Measurements from ENCODE around the gene SOX6.

SOX6 gene

DNA sequence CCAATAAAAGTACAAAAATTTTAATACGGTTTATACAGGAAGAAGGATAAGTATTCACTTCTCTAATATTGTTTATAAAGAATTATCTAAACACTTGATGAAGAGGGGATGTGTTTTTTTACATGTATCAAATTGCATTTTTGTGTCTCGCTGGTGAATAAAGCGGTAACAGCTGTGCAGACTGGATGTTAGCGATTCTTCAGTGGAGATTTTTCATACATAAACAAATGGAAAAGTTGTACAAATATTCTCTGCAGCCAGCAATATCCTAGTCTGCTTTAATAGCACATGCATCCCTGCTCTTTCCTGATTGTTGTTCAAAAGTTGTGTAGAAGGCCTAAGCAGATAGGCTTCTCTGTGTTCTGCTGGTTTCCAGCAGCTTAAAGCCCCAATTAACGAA is 369.3 kb downstream of the SOX6 start:
- no peaks in the 10 kb centered on the region for H3K4me1 ChIP-seq (ENCODE audit: control insufficient read depth, insufficient read depth, low read length)
- peaks cover 20% of the 10 kb centered on the region for H3K27me3 ChIP-seq (ENCODE audit: control insufficient read depth, insufficient read depth, low read length)
- WGBS (ENCODE audit: insufficient coverage, insufficient read length): no CpG with 5 or more reads among the region's 5 CpGs
- no peak overlapping the region for H3K27ac ChIP-seq (ENCODE audit: low read length)
- no peak for DNase-seq (ENCODE audit: low read depth, low spot score)
- no peaks in the 10 kb centered on the region for H3K36me3 ChIP-seq (ENCODE audit: control insufficient read depth, insufficient read depth, low read length)
- no peaks in the 10 kb centered on the region for H3K9me3 ChIP-seq (ENCODE audit: control insufficient read depth, insufficient read depth, low read length)
- H3K4me3 ChIP-seq (ENCODE audit: low read length): no peak overlapping the region

DNA sequence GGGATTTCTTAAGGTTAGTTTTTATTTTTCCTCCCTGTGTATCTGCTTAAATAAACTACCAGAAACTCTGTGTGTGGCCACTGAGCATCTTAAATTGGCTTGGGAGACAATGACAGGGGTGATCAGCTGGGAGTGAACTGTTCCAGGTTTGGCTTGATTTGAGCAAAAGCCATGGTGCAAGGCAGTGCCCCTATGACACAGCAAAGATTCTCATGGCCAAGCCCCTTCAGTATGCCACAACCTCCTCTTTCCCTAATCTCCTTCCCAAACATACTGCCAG is 370.5 kb downstream of the SOX6 start:
- no peaks in the 10 kb centered on the region for H3K9me3 ChIP-seq (ENCODE audit: control insufficient read depth, insufficient read depth, low read length)
- no peak for DNase-seq (ENCODE audit: low read depth, low spot score)
- no peak overlapping the region for H3K27ac ChIP-seq (ENCODE audit: low read length)
- H3K27me3 ChIP-seq (ENCODE audit: control insufficient read depth, insufficient read depth, low read length): peaks cover 9% of the 10 kb centered on the region; the same call in 1 of the 2 replicates
- no peak overlapping the region for H3K4me3 ChIP-seq (ENCODE audit: low read length)
- no peaks in the 10 kb centered on the region for H3K4me1 ChIP-seq (ENCODE audit: control insufficient read depth, insufficient read depth, low read length)
- H3K36me3 ChIP-seq (ENCODE audit: control insufficient read depth, insufficient read depth, low read length): no peaks in the 10 kb centered on the region

DNA sequence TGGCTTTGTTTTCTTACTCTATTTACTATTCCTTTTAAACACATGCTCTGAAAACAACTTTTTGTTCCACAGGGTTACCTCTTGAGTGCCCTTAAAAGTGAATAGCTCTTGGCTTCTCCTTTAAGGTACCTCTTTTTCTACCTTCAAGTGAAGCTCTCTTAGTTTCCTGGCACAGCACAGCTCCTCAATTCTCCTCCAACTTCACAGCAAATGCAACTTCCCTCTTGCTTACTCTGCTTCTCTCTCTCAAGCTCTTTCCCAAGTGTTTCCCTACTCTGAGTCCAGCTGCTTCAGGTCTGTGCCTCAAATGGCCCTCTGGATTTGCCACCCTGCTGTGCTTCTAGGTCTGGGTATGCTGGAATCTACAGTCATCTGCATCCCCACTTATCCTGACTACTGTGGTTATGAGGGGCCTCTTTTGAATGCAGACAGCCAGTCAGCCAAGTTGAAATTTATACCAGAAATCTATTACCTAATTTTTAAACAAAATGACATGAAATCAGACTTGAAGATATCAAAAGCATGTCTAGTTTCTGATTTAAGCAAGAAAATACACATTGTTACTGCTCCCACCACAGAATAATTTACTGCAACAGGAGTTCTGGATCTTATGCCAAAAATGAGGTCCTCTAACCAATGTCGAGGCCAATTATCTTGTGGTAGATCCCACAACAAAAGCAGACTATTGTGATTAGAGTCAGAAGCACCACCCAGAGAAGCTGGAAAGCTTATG is 371.1 kb downstream of the SOX6 start:
- DNase-seq (ENCODE audit: low read depth, low spot score): no peak

DNA sequence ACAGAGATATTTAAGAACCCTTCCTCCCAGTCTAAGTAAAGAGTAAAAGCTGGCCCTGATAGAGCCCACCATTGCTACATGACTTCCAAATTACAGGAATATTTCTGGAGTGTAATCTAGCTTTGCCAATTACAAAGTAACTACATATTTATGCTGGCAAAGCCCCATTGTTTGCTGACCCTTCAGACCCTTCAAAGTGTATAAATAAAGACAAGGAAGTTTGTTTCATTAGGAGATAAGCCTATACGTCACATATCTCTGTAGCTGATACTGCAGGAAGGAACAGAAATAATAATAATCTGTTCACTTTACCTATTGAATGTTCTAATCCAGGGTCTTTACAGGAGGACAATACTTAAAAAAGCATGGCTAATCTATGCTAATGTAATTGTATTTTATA is 375.1 kb downstream of the SOX6 start:
- Histone ChIP-seq H3K4me1 (ENCODE audit: control insufficient read depth, insufficient read depth, low read length) (no peaks in the 10 kb centered on the region), H3K36me3 (ENCODE audit: control insufficient read depth, insufficient read depth, low read length) (no peaks in the 10 kb centered on the region), H3K4me3 (ENCODE audit: low read length) (no peak overlapping the region), H3K27ac (ENCODE audit: low read length) (no peak overlapping the region), H3K9me3 (ENCODE audit: control insufficient read depth, insufficient read depth, low read length) (no peaks in the 10 kb centered on the region), H3K27me3 (ENCODE audit: control insufficient read depth, insufficient read depth, low read length) (peaks cover 1% of the 10 kb centered on the region; the same call in 1 of the 2 replicates)
- DNase-seq (ENCODE audit: low read depth, low spot score): no peak
- WGBS (ENCODE audit: insufficient coverage, insufficient read length): no CpG with 5 or more reads among the region's 1 CpG

More for the DNA sequence above, 371.1 kb downstream of the SOX6 start:
- H3K9me3 ChIP-seq (ENCODE audit: control insufficient read depth, insufficient read depth, low read length): no peaks in the 10 kb centered on the region
- no CpG with 5 or more reads among the region's 1 CpG for WGBS (ENCODE audit: insufficient coverage, insufficient read length)
- H3K4me1 ChIP-seq (ENCODE audit: control insufficient read depth, insufficient read depth, low read length): no peaks in the 10 kb centered on the region
- no peaks in the 10 kb centered on the region for H3K36me3 ChIP-seq (ENCODE audit: control insufficient read depth, insufficient read depth, low read length)
- no peak overlapping the region for H3K4me3 ChIP-seq (ENCODE audit: low read length)
- peaks cover 8% of the 10 kb centered on the region; the same call in 1 of the 2 replicates for H3K27me3 ChIP-seq (ENCODE audit: control insufficient read depth, insufficient read depth, low read length)
- H3K27ac ChIP-seq (ENCODE audit: low read length): no peak overlapping the region

DNA sequence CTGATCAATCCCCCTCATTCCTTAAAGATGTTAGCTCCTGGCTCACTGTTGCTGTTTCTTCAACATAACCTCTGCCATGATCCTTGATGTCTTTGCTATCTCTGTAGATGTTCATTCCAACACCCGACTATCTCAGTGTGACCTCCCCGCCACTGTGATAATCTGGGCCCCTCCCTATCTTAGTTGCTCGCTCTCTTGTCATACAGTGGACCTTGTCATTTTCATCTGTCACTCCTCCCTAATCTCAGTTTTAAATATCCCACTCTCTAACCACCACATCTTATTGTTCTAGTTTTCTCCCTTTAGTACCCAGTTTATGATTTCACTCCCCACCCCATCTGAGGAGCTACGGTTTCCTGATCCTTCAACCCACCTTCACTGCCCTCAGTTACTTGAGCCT is 379.2 kb downstream of the SOX6 start:
- Histone ChIP-seq H3K36me3 (ENCODE audit: control insufficient read depth, insufficient read depth, low read length) (no peaks in the 10 kb centered on the region), H3K4me1 (ENCODE audit: control insufficient read depth, insufficient read depth, low read length) (no peaks in the 10 kb centered on the region), H3K27ac (ENCODE audit: low read length) (no peak overlapping the region), H3K4me3 (ENCODE audit: low read length) (no peak overlapping the region), H3K9me3 (ENCODE audit: control insufficient read depth, insufficient read depth, low read length) (no peaks in the 10 kb centered on the region), H3K27me3 (ENCODE audit: control insufficient read depth, insufficient read depth, low read length) (no peaks in the 10 kb centered on the region)
- DNase-seq (ENCODE audit: low read depth, low spot score): no peak
- no CpG with 5 or more reads among the region's 4 CpGs for WGBS (ENCODE audit: insufficient coverage, insufficient read length)

DNA sequence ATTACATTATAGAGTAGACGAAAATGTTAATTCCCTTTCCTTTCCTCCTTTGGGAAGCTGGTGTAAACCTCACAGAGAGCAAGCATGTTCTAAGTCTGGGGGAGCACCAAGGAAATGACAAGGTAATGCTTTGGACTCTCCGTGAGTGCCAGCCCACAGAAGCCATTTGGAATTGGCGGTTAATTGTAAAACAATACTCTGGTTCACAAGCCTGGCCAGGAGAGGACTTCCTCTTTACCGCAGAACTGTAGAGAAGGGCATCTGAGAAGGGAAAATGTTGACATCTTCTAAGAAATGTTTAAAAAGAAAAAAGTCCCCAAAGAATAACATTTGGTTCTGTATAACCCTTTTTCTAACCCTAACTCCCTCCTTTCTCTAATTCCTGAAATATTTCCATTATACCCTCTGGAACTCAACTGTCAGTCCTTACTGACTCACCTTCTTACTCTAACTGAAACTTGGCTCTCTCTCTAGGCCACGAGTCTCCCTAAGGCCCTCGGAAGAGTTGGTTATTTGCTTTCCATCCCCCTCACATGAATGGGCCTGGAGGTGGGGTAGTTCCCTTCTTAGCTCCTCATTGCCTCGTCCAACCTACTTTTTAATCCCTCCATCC is 379.8 kb downstream of the SOX6 start:
- H3K4me3 ChIP-seq (ENCODE audit: low read length): no peak overlapping the region
- H3K9me3 ChIP-seq (ENCODE audit: control insufficient read depth, insufficient read depth, low read length): no peaks in the 10 kb centered on the region
- DNase-seq (ENCODE audit: low read depth, low spot score): no peak
- no peak overlapping the region for H3K27ac ChIP-seq (ENCODE audit: low read length)
- H3K36me3 ChIP-seq (ENCODE audit: control insufficient read depth, insufficient read depth, low read length): no peaks in the 10 kb centered on the region
- no peaks in the 10 kb centered on the region for H3K27me3 ChIP-seq (ENCODE audit: control insufficient read depth, insufficient read depth, low read length)
- H3K4me1 ChIP-seq (ENCODE audit: control insufficient read depth, insufficient read depth, low read length): no peaks in the 10 kb centered on the region
- WGBS (ENCODE audit: insufficient coverage, insufficient read length): no CpG with 5 or more reads among the region's 7 CpGs

DNA sequence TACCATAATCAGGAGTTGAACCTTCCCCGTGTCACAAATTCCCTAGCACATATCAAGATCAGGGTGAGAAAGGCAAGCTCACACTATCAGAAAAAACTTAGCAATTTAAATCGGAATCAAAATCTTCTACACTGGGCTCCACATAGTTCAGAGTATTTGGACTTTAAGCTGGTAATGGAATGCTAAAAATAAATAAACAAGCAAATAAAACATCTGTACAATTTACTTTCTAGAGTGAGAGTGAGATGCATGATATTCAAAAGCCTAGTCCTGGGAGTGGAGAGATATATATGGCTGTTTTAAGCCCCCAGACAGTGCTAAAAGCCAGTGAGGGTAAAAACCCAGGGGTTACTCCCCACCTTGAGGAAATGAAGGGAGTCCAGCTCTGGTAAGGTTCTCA is 380.6 kb downstream of the SOX6 start:
- Histone ChIP-seq H3K9me3 (ENCODE audit: control insufficient read depth, insufficient read depth, low read length) (no peaks in the 10 kb centered on the region), H3K4me1 (ENCODE audit: control insufficient read depth, insufficient read depth, low read length) (no peaks in the 10 kb centered on the region), H3K36me3 (ENCODE audit: control insufficient read depth, insufficient read depth, low read length) (no peaks in the 10 kb centered on the region), H3K27ac (ENCODE audit: low read length) (no peak overlapping the region), H3K4me3 (ENCODE audit: low read length) (no peak overlapping the region), H3K27me3 (ENCODE audit: control insufficient read depth, insufficient read depth, low read length) (no peaks in the 10 kb centered on the region)
- no CpG with 5 or more reads among the region's 2 CpGs for whole genome bisulfite sequencing (ENCODE audit: insufficient coverage, insufficient read length)
- no peak for DNase-seq (ENCODE audit: low read depth, low spot score)

DNA sequence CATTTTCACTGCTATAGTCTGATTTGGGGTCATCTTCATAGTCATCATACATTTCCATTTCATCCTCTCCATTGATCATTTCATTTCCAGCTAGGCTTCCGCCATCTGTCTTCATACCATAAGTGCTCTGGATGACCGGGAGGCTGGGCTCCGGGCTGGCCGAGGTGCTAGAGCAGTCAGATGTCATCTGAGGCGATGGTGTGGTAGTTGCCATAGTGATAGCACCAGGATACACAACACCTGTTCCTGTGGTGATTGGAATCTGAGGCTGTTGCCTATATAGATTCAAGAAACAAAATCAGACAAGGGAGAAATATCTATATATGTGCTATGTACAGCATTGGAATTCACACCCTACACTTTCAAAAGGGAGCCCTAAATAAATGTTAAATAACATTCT is 383.5 kb downstream of the SOX6 start:
- Histone ChIP-seq H3K36me3 (ENCODE audit: control insufficient read depth, insufficient read depth, low read length) (no peaks in the 10 kb centered on the region), H3K4me1 (ENCODE audit: control insufficient read depth, insufficient read depth, low read length) (no peaks in the 10 kb centered on the region), H3K4me3 (ENCODE audit: low read length) (no peak overlapping the region), H3K9me3 (ENCODE audit: control insufficient read depth, insufficient read depth, low read length) (no peaks in the 10 kb centered on the region), H3K27ac (ENCODE audit: low read length) (no peak overlapping the region), H3K27me3 (ENCODE audit: control insufficient read depth, insufficient read depth, low read length) (no peaks in the 10 kb centered on the region)
- no peak for DNase-seq (ENCODE audit: low read depth, low spot score)
- WGBS (ENCODE audit: insufficient coverage, insufficient read length): no CpG with 5 or more reads among the region's 5 CpGs

DNA sequence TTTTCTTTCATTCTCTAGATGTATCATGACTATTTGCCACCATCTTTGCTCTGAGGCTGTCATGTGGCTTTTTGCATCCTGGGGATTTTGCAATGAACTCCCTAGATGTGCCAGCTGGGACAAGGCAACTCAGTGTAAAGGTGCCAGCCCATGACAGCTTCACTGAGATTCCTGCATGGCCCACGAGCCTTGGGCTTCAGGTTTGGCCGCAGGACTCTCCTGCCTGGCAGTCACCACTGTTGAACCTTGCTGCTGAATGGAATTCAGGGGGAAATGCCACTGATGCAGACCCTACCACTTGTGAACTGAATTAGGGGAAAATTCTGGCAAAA is 385.2 kb downstream of the SOX6 start:
- no peaks in the 10 kb centered on the region for H3K27me3 ChIP-seq (ENCODE audit: control insufficient read depth, insufficient read depth, low read length)
- no peaks in the 10 kb centered on the region for H3K36me3 ChIP-seq (ENCODE audit: control insufficient read depth, insufficient read depth, low read length)
- no peak overlapping the region for H3K27ac ChIP-seq (ENCODE audit: low read length)
- H3K4me3 ChIP-seq (ENCODE audit: low read length): no peak overlapping the region
- WGBS (ENCODE audit: insufficient coverage, insufficient read length): no CpG with 5 or more reads among the region's 2 CpGs
- no peaks in the 10 kb centered on the region for H3K9me3 ChIP-seq (ENCODE audit: control insufficient read depth, insufficient read depth, low read length)
- no peaks in the 10 kb centered on the region for H3K4me1 ChIP-seq (ENCODE audit: control insufficient read depth, insufficient read depth, low read length)
- DNase-seq (ENCODE audit: low read depth, low spot score): no peak

DNA sequence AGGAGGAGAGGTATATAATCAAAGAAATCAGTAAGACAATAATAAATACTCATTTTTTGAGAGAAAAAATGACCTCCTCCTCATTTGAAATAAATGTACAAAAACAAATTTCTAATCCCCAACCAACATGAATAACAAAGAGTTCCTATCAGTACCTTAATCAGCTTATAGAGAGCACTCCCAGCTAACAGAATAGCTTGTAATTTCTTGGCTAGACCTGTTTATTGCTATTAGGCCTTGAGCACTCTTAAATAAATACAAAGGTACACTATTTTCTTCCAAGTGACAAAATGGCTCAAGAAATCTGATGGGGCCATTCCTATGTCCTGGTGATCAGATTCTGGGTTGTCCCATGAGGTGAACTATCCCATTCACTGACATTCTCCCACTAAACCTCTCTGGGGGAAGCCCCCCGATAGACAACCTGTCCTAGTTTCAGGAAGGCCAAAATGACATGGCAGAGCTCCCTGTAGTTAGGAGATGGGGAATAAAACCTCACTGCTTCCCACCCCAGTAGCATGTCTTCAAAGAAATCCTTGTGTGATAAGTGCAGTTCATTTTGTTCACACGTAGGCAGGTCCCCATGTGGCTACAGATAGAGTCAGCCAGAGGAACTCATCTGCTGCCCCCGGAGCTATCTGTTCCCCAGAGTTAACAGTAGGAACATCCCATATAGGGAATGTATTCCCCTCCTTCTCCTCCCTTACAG is 385.7 kb downstream of the SOX6 start:
- no peak overlapping the region for H3K27ac ChIP-seq (ENCODE audit: low read length)
- H3K4me1 ChIP-seq (ENCODE audit: control insufficient read depth, insufficient read depth, low read length): no peaks in the 10 kb centered on the region
- H3K27me3 ChIP-seq (ENCODE audit: control insufficient read depth, insufficient read depth, low read length): no peaks in the 10 kb centered on the region
- H3K36me3 ChIP-seq (ENCODE audit: control insufficient read depth, insufficient read depth, low read length): no peaks in the 10 kb centered on the region
- H3K9me3 ChIP-seq (ENCODE audit: control insufficient read depth, insufficient read depth, low read length): no peaks in the 10 kb centered on the region
- WGBS (ENCODE audit: insufficient coverage, insufficient read length): no CpG with 5 or more reads among the region's 3 CpGs
- no peak overlapping the region for H3K4me3 ChIP-seq (ENCODE audit: low read length)
- DNase-seq (ENCODE audit: low read depth, low spot score): no peak
